A673 (cell line): Measurements from ENCODE around the gene ZDHHC11B. TPM values are rescaled to one million over a fixed set of nuclear protein-coding genes. Genes with fewer than 3 reads are reported as not detected.

Experiments used
- BruUV-seq: library from RNA; stranded (reverse); fragments of 400-500 nt; replicated peaks from 2 replicates; lab custom pipeline; 2021; lab: Mats Ljungman, UMichigan
- CTCF ChIA-PET: fragments of 300-600 bp; sonication (Branson Sonifier 250); formaldehyde crosslinking; loops from one replicate; lab custom pipeline; 2022; ENCODE audit warnings: antibody characterized with exemption; lab: Charles Lee
- POLR2A ChIA-PET: fragments of 300-600 bp; sonication (Branson Sonifier 250); formaldehyde crosslinking; loops from one replicate; lab custom pipeline; 2022; ENCODE audit warnings: antibody characterized with exemption; ENCODE audit not compliant: low non-redundant PET; lab: Charles Lee
- DNase-seq: peaks from one replicate; pipeline ENCODE4 v3.0.0-alpha.2; 2015; ENCODE audit warnings: low spot score
- H3K27ac ChIP-seq: fragments of 200-600 bp; sonication (generic); 2 replicates; pipeline ENCODE4 v1.5.1; 2016; ENCODE audit warnings: mixed run types, low read depth, mild to moderate bottlenecking, mixed read lengths, antibody characterized with exemption, low read length; ENCODE audit not compliant: poor library complexity, severe bottlenecking
- H3K27me3 ChIP-seq: fragments of 200-600 bp; sonication (generic); replicated peaks from 2 replicates; pipeline ENCODE4 v1.6.1; 2017; ENCODE audit warnings: mixed run types, low read depth, mild to moderate bottlenecking, mixed read lengths, antibody characterized with exemption, low read length; ENCODE audit not compliant: insufficient read depth, poor library complexity
- H3K36me3 ChIP-seq: fragments of 200-600 bp; sonication (generic); 2 replicates; pipeline ENCODE4 v1.6.1; 2016; ENCODE audit warnings: mixed run types, mild to moderate bottlenecking, mixed read lengths, antibody characterized with exemption, low read length; ENCODE audit not compliant: insufficient read depth, poor library complexity, severe bottlenecking
- H3K4me1 ChIP-seq: fragments of 200-600 bp; sonication (generic); 2 replicates; pipeline ENCODE4 v1.6.1; 2017; ENCODE audit warnings: mixed run types, mild to moderate bottlenecking, mixed read lengths, antibody characterized with exemption, low read length; ENCODE audit not compliant: insufficient read depth, poor library complexity, severe bottlenecking
- H3K4me3 ChIP-seq: fragments of 200-600 bp; sonication (generic); 2 replicates; pipeline ENCODE4 v1.5.1; 2016; ENCODE audit warnings: low read depth, mixed run types, mild to moderate bottlenecking, mixed read lengths, low read length; ENCODE audit not compliant: poor library complexity, severe bottlenecking
- H3K9me3 ChIP-seq: fragments of 200-600 bp; sonication (generic); 2 replicates; pipeline ENCODE4 v1.6.1; 2016; ENCODE audit warnings: mixed run types, low read depth, mild to moderate bottlenecking, mixed read lengths, antibody characterized with exemption, low read length; ENCODE audit not compliant: poor library complexity, severe bottlenecking
- EZH2 ChIP-seq: fragments of 200-600 bp; sonication (generic); IDR thresholded peaks from 2 replicates; pipeline ENCODE4 v1.6.1; 2017; ENCODE audit warnings: borderline replicate concordance, low read depth, mild to moderate bottlenecking, mixed read lengths, antibody characterized with exemption, low read length; ENCODE audit not compliant: poor library complexity, severe bottlenecking
- intact Hi-C: fragments of 100-400 bp; cut with micrococcal nuclease; formaldehyde crosslinking; loops from one replicate; pipeline ENCODE4 v1.10.0; 2022; ENCODE audit not compliant: unreplicated experiment
- total RNA-seq: library from RNA; stranded (reverse); gene quantifications from 2 replicates; pipeline ENCODE4 v1.2.3, GENCODE V29; 2021
- TF ChIP-seq, protein P1 (sequence below): fragments of 300-800, 200-600 bp; sonication (generic); conservative IDR thresholded peaks from 2 replicates; pipeline ENCODE4 v1.5.1; 2017; ENCODE audit warnings: low read depth, mild to moderate bottlenecking, antibody characterized with exemption, low read length, moderate library complexity, mixed read lengths

Gene ZDHHC11B
- total RNA-seq, 1 experiment from 2014 or later = 1.3 TPM

DNA sequence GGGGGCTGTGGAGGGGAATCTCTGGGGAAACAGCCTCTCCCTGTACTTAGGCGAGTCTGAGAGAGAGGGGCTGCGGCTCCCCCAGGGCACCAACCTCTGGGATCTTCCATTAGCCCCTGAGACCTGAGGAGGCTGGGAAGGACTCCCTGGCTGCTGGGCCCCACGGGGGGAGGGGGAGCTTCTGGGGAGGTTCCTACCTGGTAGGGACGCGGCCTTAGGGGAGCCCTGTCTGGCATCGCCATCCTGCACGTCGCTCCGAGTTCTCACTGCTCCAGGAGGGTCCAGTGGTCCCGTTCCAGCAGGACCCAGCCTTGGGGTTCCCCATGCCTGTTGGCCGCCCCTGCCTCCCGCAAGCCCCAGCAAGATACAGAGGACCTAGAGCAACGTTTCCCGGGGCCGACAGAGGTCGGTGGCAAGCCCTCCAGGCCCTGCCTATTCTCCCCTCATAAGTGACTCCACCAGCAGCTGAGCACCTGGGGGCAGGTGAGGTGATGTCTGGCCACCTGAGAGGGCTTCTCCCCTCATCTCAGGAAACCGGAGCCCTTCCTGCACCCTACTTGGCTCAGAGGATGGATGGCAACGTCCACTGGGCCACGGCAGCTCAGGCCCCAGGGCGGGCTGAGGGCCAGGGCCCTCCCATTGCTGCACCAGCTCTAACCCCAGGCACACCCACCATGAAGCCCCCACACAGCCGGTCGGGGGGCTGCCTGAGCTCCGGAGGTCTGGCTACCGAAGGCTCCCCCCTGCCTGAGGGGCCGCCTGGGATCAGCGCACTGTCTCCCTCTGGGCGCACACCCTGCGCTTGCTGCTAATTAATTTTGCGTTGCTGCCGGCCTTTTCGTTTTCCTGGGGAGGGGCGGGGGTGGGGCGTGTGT lies 113.9 kb downstream of the ZDHHC11B start:
- Histone ChIP-seq H3K4me3 (no peak overlapping the region), H3K9me3 (no peaks in the 10 kb centered on the region), H3K27ac (no peak overlapping the region), H3K36me3 (peaks cover 11% of the 10 kb centered on the region), H3K4me1 (peaks cover 19% of the 10 kb centered on the region), H3K27me3 (peaks cover 6% of the 10 kb centered on the region)
- DNase-seq = no peak
- ChIA-PET CTCF (interaction anchor here (0.6 kb wide), 1 partner anchor 195 kb away, joined by 8 read pairs; no protein-coding TSS in a partner anchor), POLR2A (no interaction called here)
- BruUV-seq = no TSS peak
- intact Hi-C loops = loop anchor here (2.0 kb wide), 1 partner anchor 232 kb away; no protein-coding TSS in a partner anchor
- no peak for TF ChIP-seq EZH2
- TF ChIP-seq, protein P1, sequence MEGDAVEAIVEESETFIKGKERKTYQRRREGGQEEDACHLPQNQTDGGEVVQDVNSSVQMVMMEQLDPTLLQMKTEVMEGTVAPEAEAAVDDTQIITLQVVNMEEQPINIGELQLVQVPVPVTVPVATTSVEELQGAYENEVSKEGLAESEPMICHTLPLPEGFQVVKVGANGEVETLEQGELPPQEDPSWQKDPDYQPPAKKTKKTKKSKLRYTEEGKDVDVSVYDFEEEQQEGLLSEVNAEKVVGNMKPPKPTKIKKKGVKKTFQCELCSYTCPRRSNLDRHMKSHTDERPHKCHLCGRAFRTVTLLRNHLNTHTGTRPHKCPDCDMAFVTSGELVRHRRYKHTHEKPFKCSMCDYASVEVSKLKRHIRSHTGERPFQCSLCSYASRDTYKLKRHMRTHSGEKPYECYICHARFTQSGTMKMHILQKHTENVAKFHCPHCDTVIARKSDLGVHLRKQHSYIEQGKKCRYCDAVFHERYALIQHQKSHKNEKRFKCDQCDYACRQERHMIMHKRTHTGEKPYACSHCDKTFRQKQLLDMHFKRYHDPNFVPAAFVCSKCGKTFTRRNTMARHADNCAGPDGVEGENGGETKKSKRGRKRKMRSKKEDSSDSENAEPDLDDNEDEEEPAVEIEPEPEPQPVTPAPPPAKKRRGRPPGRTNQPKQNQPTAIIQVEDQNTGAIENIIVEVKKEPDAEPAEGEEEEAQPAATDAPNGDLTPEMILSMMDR = no peak

DNA sequence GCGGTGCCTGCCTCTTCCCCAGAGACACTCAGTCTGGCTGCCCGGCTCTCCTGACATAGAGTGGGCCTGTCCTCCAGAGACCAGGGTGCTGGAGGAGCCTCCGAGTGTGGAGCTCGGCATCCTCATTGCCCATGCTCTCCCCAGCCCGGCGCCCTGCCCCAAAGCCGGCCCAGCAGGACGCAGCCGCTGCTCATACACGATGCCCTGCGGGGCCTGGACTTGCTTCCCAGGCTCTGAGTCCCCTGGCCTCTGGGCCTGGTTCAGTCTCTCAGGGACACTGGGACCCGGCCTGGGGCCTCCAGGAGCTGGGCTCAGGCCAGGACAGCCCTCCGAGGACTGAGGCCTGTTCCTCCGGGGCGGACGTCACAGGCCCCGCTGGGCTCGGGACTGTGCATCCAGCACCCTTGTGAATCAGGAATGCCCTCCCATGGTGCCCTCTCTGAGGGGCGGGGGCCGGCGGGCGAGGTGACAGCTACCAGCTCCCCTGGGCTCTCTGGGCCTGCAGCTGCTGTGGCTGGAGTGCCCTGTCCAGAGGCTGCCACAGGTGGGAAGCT lies 114.6 kb downstream of the ZDHHC11B start:
- ChIA-PET CTCF (no interaction called here), POLR2A (interaction anchor here (0.6 kb wide), 1 partner anchor 265 kb away, joined by 4 read pairs; no protein-coding TSS in a partner anchor)
- Histone ChIP-seq H3K4me1 (peaks cover 19% of the 10 kb centered on the region), H3K4me3 (no peak overlapping the region), H3K9me3 (no peaks in the 10 kb centered on the region), H3K27ac (no peak overlapping the region), H3K27me3 (peaks cover 6% of the 10 kb centered on the region), H3K36me3 (peaks cover 11% of the 10 kb centered on the region)
- no TSS peak for BruUV-seq
- DNase-seq = no peak
- TF ChIP-seq EZH2 = no peak
- TF ChIP-seq, protein P1 = no peak
- intact Hi-C loops = loop anchor here (2.0 kb wide), 1 partner anchor 233 kb away; no protein-coding TSS in a partner anchor

DNA sequence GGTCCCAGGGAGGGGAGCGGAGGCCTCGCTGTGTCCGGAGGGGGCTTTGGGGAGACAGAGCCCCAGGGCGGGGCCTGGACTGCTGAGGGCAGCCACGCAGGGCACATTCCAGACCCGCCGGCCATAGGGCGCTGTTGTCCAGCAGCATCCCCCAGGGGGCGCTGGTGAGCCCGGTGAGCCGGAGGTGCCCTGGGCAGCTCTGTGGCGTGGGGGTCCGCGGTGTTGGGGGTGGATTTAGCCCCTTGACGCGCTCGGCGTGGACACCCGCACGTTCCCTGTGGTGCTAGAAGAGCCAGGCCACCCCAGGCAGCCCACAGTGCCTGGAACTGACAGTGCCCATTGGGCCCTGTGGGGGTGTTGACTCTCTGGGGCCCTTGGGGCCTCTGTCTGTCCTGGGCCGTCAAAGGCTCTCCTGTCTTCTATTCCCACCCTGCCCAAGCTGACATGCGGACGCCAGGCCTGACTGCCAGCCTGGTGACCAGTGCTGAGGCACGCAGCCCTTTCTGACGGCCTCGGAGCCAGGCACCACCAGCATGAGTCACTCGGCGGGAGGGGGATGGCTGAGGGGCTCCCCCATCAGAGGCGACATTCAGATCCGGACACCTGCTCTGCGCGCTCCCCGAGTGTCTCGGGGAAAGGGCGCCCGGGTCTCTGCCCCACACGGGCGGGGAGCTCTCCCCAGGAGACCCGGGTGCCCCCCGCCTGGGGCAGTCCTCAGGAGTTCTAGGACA lies 115.3 kb downstream of the ZDHHC11B start:
- H3K4me3 ChIP-seq = no peak overlapping the region
- no peak overlapping the region for H3K27ac ChIP-seq
- CTCF ChIA-PET = no interaction called here
- no TSS peak for BruUV-seq
- intact Hi-C loops = no loop called here
- POLR2A ChIA-PET = interaction anchor here (0.6 kb wide), 1 partner anchor 265 kb away, joined by 4 read pairs; no protein-coding TSS in a partner anchor
- peaks cover 11% of the 10 kb centered on the region for H3K36me3 ChIP-seq
- peaks cover 1% of the 10 kb centered on the region for H3K27me3 ChIP-seq
- peaks cover 19% of the 10 kb centered on the region for H3K4me1 ChIP-seq
- no peak for DNase-seq
- no peaks in the 10 kb centered on the region for H3K9me3 ChIP-seq
- TF ChIP-seq EZH2 = no peak
- TF ChIP-seq, protein P1 = peak; percentile 85
